ENCODE measurements around the gene PAPLN.

Gene PAPLN

DNA sequence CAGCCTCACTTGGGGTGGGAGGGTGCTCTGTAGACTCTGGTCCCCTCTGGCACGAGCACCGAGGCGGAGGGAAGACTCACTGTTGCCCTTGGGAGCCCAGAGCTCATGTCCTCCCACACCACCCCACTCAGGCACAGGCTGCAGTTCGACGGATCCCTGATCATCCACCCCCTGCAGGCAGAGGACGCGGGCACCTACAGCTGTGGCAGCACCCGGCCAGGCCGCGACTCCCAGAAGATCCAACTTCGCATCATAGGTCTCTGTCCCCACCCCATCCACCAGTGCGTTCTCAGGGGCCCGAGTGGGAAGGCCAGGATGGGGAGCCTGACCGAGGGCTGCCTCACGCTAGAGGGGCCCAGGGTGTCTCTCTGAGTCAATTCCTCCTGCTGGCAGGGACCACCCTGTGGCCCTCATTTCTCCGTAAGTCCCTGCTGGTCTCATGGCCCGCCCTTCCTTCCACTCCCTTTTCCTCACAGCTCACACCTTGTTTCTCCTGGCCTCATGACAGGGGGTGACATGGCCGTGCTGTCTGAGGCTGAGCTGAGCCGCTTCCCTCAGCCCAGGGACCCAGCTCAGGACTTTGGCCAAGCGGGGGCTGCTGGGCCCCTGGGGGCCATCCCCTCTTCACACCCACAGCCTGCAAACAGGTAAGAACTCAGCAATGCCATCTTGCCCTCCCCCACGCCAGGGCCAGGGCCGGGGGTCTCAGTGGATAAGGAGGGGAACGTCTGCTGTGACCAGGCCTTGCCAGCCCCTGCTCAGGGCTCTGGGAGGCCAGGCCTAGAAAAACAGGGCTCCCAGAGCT, 27.0 kb downstream of the PAPLN start:
- TF ChIP-seq, protein P1, sequence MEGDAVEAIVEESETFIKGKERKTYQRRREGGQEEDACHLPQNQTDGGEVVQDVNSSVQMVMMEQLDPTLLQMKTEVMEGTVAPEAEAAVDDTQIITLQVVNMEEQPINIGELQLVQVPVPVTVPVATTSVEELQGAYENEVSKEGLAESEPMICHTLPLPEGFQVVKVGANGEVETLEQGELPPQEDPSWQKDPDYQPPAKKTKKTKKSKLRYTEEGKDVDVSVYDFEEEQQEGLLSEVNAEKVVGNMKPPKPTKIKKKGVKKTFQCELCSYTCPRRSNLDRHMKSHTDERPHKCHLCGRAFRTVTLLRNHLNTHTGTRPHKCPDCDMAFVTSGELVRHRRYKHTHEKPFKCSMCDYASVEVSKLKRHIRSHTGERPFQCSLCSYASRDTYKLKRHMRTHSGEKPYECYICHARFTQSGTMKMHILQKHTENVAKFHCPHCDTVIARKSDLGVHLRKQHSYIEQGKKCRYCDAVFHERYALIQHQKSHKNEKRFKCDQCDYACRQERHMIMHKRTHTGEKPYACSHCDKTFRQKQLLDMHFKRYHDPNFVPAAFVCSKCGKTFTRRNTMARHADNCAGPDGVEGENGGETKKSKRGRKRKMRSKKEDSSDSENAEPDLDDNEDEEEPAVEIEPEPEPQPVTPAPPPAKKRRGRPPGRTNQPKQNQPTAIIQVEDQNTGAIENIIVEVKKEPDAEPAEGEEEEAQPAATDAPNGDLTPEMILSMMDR (IDR thresholded peaks at IDR 0.05; ENCODE audit: insufficient read depth, low read length, missing control alignments), result no peak
- ChIA-PET CTCF (interaction anchor here (1.5 kb wide), 1 partner anchor 208 kb away, joined by 5 read pairs; no protein-coding TSS in a partner anchor), POLR2A (interaction anchor here (0.6 kb wide), 1 partner anchor 325 kb away, joined by 5 read pairs; no protein-coding TSS in a partner anchor)
- no peak for DNase-seq (ENCODE audit: low read depth, low spot score)
- no peak overlapping the region for H3K4me3 ChIP-seq (ENCODE audit: low read depth, low read length)

DNA sequence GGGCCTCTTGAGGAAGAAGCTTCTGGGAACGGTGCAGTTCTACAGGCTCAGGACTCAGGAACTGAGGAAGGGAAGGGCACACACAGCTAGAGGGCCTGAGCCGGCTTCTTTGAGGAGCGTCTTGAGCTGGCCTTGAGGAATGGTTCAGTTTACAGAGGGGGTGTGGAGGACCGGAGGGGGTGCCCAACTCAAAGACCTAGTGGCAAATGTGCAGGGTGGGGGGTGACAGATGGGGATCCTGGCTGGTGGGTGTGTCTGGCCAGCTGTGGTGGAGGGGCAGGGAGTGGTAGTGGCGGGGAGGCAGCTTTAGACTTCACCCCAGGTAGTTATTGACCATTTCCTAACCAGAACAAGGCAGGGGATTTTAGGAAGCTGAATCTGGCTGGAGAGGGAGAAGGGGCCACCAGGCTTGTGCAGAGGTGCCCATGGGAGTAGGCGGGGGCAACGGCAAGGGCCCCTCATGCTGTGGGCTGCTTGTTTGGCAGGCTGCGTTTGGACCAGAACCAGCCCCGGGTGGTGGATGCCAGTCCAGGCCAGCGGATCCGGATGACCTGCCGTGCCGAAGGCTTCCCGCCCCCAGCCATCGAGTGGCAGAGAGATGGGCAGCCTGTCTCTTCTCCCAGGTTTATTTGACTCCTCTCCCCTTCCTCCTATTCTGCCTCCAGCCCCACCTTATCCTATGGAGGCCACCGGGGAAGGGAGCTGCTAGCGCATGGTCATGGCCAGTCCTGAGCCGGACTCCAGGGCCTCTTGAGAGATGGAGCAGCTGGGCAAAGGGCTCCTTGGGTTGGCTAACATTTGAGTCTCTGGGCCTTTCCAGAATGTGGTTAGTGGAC, 27.8 kb downstream of the PAPLN start:
- TF ChIP-seq, protein P1 (IDR thresholded peaks at IDR 0.05; ENCODE audit: insufficient read depth, low read length, missing control alignments), result no peak
- CTCF ChIA-PET, result interaction anchor here (1.0 to 1.5 kb wide), 4 partner anchors 16 to 207 kb away, joined by 3 to 5 read pairs (median 3); no protein-coding TSS in a partner anchor
- POLR2A ChIA-PET, result interaction anchor here (0.6 kb wide), 1 partner anchor 324 kb away, joined by 5 read pairs; no protein-coding TSS in a partner anchor
- H3K4me3 ChIP-seq (ENCODE audit: low read depth, low read length), result no peak overlapping the region
- DNase-seq (ENCODE audit: low read depth, low spot score), result no peak

DNA sequence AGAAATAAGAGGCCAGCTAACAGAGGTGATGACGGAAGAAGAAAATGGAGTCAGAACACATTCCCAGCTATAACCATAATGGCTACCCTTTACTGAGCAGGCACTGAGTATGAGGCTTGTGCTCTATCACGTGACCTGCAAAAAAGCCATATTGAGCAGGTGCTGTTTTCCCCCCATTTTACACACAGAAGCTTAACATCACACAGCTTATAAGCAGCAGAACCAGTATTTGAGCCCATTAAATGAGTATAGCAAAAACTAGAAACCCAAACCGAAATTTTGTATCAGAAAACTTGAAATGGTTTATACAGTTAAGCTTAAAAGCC, 28.4 kb downstream of the PAPLN start:
- CTCF ChIA-PET, result interaction anchor here (1.0 to 1.2 kb wide), 3 partner anchors 17 to 92 kb away, joined by 3 read pairs; no protein-coding TSS in a partner anchor

DNA sequence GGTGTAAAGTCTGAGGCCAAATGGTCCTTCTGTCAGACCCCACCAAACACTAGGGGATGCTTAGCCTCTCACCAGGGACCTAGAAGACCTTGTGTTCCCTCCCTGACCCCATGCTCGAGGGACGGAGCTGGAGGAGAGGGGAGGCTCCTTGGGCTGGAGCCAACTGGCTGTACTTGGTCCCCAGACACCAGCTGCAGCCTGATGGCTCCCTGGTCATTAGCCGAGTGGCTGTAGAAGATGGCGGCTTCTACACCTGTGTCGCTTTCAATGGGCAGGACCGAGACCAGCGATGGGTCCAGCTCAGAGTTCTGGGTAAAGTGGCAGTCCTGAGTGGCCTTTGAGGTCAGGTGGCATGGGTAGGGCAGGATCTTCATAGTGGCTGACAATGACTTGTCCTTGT, 29.0 kb downstream of the PAPLN start:
- DNase-seq (ENCODE audit: low read depth, low spot score), result no peak
- no peak overlapping the region for H3K4me3 ChIP-seq (ENCODE audit: low read depth, low read length)
- TF ChIP-seq, protein P1 (IDR thresholded peaks at IDR 0.05; ENCODE audit: insufficient read depth, low read length, missing control alignments), result no peak
- ChIA-PET POLR2A (no interaction called here), CTCF (interaction anchor here (1.0 to 1.4 kb wide), 4 partner anchors 17 to 93 kb away, joined by 3 read pairs; no protein-coding TSS in a partner anchor)

More for the DNA sequence above, 28.4 kb downstream of the PAPLN start:
- DNase-seq (ENCODE audit: low read depth, low spot score), result no peak
- H3K4me3 ChIP-seq (ENCODE audit: low read depth, low read length), result no peak overlapping the region
- POLR2A ChIA-PET, result no interaction called here
- TF ChIP-seq, protein P1 (IDR thresholded peaks at IDR 0.05; ENCODE audit: insufficient read depth, low read length, missing control alignments), result no peak

DNA sequence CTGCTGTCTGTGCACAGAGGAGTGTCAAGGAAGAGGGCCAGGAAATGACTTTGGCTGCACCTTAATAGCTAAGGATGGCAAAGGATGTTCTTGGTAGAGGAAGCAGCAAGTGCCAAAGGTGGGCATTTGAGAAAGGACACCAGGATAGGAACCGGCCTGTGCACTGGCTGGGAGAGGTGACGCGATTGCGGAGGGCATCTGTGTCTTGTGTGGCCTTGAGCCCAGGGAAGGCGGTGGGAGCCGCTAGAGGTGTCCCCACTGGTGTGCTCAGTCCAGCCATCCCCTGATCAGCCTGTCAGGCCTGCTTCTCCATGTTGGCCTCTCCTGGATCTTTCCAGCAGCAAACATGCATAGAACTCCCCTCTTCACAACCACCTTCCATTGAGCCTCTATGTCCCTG, 30.2 kb downstream of the PAPLN start:
- TF ChIP-seq, protein P1 (IDR thresholded peaks at IDR 0.05; ENCODE audit: insufficient read depth, low read length, missing control alignments), result no peak
- ChIA-PET POLR2A (interaction anchor here (0.5 kb wide), 1 partner anchor 114 kb away, joined by 3 read pairs; no protein-coding TSS in a partner anchor), CTCF (interaction anchor here (0.9 to 1.4 kb wide), 3 partner anchors 20 to 94 kb away, joined by 3 to 4 read pairs (median 3); no protein-coding TSS in a partner anchor)
- no peak for DNase-seq (ENCODE audit: low read depth, low spot score)
- no peak overlapping the region for H3K4me3 ChIP-seq (ENCODE audit: low read depth, low read length)
